ENCODE results near the gene PKNOX2. TPM values are rescaled to one million over a fixed set of nuclear protein-coding genes. Genes with fewer than 3 reads are reported as not detected.

The PKNOX2 gene
- total RNA-seq, 2 experiments from 2014 or later = not detected

DNA sequence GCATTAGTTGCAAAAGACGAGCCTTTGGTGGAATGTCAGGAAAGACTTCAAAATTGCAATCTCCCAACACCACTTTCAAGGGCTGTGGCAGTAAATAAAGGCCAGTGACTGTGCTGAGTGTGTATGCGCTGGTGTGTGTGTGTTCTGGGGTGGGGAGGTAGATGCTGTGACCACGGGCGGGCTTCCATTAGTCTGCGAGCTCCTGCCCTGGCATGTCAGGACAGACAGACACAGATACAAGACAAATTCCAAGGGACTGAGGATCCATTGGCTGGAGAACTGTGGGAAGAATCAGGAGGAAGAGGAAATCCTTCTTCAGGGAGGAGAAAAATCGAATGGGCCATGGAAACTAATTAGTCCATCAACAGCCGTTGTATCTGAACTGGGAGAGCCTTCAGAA lies 248.0 kb downstream of the PKNOX2 start:
- no peak overlapping the region for H3K4me2 ChIP-seq (ENCODE audit: low read length)
- intact Hi-C loops (cut with micrococcal nuclease; ENCODE audit: unreplicated experiment) = no loop called here
- H3K9me3 ChIP-seq (ENCODE audit: low read length) = no peaks in the 10 kb centered on the region
- no peak overlapping the region for H3K4me3 ChIP-seq (ENCODE audit: low read depth, low read length, poor library complexity, severe bottlenecking)
- DNase-seq (ENCODE audit: low spot score) = no peak
- ChIA-PET CTCF (ENCODE audit: unreplicated experiment) (no interaction called here), POLR2A (no interaction called here)
- no TSS peak for BruUV-seq (replicated peaks)
- no peaks in the 10 kb centered on the region for H3K36me3 ChIP-seq (ENCODE audit: insufficient read depth, low read length)
- no peak overlapping the region for H2AFZ ChIP-seq (ENCODE audit: low read length)
- TF ChIP-seq EZH2phosphoT487 (IDR thresholded peaks at IDR 0.05; ENCODE audit: borderline replicate concordance, low read depth, low read length) = no peak
- TF ChIP-seq, protein P1, sequence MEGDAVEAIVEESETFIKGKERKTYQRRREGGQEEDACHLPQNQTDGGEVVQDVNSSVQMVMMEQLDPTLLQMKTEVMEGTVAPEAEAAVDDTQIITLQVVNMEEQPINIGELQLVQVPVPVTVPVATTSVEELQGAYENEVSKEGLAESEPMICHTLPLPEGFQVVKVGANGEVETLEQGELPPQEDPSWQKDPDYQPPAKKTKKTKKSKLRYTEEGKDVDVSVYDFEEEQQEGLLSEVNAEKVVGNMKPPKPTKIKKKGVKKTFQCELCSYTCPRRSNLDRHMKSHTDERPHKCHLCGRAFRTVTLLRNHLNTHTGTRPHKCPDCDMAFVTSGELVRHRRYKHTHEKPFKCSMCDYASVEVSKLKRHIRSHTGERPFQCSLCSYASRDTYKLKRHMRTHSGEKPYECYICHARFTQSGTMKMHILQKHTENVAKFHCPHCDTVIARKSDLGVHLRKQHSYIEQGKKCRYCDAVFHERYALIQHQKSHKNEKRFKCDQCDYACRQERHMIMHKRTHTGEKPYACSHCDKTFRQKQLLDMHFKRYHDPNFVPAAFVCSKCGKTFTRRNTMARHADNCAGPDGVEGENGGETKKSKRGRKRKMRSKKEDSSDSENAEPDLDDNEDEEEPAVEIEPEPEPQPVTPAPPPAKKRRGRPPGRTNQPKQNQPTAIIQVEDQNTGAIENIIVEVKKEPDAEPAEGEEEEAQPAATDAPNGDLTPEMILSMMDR (conservative IDR thresholded peaks at IDR 0.05; ENCODE audit: low read length) = no peak
- no peaks in the 10 kb centered on the region for H3K9me2 ChIP-seq (ENCODE audit: insufficient read depth, low read length)
- H4K20me1 ChIP-seq (ENCODE audit: insufficient read depth, low read length) = no peaks in the 10 kb centered on the region
- H3K4me1 ChIP-seq (ENCODE audit: insufficient read depth, low read length, poor library complexity, severe bottlenecking) = no peaks in the 10 kb centered on the region
- H3K79me2 ChIP-seq (ENCODE audit: insufficient read depth, low read depth, low read length) = no peaks in the 10 kb centered on the region
- H3K27ac ChIP-seq (ENCODE audit: low read depth, low read length, poor library complexity, severe bottlenecking) = no peak overlapping the region

DNA sequence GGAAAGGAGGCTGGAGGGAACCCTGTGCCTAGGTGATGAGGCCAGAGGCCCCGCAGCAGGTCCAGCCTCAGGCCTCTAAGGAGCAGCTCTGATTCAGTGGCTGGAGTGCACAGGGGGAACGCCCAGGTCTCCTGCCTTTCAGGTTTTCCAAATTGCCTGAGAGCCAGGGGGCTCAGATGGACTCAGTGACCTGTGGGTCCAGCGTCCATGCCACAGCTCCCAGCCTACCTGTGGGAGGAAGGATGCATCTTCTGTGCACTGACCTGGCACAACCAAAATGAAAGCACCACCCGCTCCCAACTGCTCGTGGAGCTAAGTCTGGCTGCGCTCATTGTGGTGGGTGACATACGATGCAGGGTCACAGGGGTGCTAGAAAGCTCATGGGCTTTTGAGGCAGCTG lies 248.7 kb downstream of the PKNOX2 start:
- BruUV-seq (replicated peaks) = no TSS peak
- H3K79me2 ChIP-seq (ENCODE audit: insufficient read depth, low read depth, low read length) = no peaks in the 10 kb centered on the region
- H2AFZ ChIP-seq (ENCODE audit: low read length) = no peak overlapping the region
- intact Hi-C loops (cut with micrococcal nuclease; ENCODE audit: unreplicated experiment) = no loop called here
- no peaks in the 10 kb centered on the region for H3K9me2 ChIP-seq (ENCODE audit: insufficient read depth, low read length)
- ChIA-PET CTCF (ENCODE audit: unreplicated experiment) (no interaction called here), POLR2A (no interaction called here)
- TF ChIP-seq, protein P1 (conservative IDR thresholded peaks at IDR 0.05; ENCODE audit: low read length) = no peak
- TF ChIP-seq EZH2phosphoT487 (IDR thresholded peaks at IDR 0.05; ENCODE audit: borderline replicate concordance, low read depth, low read length) = no peak
- H4K20me1 ChIP-seq (ENCODE audit: insufficient read depth, low read length) = no peaks in the 10 kb centered on the region
- no peak overlapping the region for H3K4me2 ChIP-seq (ENCODE audit: low read length)
- H3K9me3 ChIP-seq (ENCODE audit: low read length) = no peaks in the 10 kb centered on the region
- H3K36me3 ChIP-seq (ENCODE audit: insufficient read depth, low read length) = no peaks in the 10 kb centered on the region
- H3K4me1 ChIP-seq (ENCODE audit: insufficient read depth, low read length, poor library complexity, severe bottlenecking) = no peaks in the 10 kb centered on the region
- no peak overlapping the region for H3K4me3 ChIP-seq (ENCODE audit: low read depth, low read length, poor library complexity, severe bottlenecking)
- no peak overlapping the region for H3K27ac ChIP-seq (ENCODE audit: low read depth, low read length, poor library complexity, severe bottlenecking)
- no peak for DNase-seq (ENCODE audit: low spot score)

DNA sequence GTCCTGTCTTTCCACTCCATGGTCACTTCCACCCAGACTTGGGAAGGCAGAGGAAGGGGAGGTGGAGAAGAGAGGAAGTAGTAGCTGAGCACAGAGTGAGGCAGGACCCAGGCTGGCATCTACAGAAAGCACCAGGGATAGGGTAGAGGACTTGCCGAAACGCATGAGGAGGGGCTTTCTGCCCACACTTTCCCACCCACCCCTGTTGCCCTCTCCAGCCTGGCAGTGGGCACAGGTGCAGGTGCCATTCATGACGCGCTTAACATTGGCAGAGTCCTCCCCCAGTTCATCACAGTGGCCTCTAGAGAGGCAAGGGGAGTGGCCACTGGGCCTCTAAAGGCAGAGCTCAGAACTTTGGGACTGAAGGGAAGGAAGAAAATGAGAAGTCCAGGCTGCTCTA lies 249.6 kb downstream of the PKNOX2 start:
- CTCF ChIA-PET (ENCODE audit: unreplicated experiment) = no interaction called here
- H3K79me2 ChIP-seq (ENCODE audit: insufficient read depth, low read depth, low read length) = no peaks in the 10 kb centered on the region
- H3K4me2 ChIP-seq (ENCODE audit: low read length) = no peak overlapping the region
- H3K9me3 ChIP-seq (ENCODE audit: low read length) = no peaks in the 10 kb centered on the region
- no peak overlapping the region for H2AFZ ChIP-seq (ENCODE audit: low read length)
- H3K9me2 ChIP-seq (ENCODE audit: insufficient read depth, low read length) = no peaks in the 10 kb centered on the region
- no TSS peak for BruUV-seq (replicated peaks)
- H3K4me3 ChIP-seq (ENCODE audit: low read depth, low read length, poor library complexity, severe bottlenecking) = no peak overlapping the region
- TF ChIP-seq, protein P1 (conservative IDR thresholded peaks at IDR 0.05; ENCODE audit: low read length) = no peak
- TF ChIP-seq EZH2phosphoT487 (IDR thresholded peaks at IDR 0.05; ENCODE audit: borderline replicate concordance, low read depth, low read length) = no peak
- POLR2A ChIA-PET = interaction anchor here (0.9 to 1.3 kb wide), 2 partner anchors 18 to 56 kb away, joined by 3 to 6 read pairs; no protein-coding TSS in a partner anchor
- no peaks in the 10 kb centered on the region for H3K4me1 ChIP-seq (ENCODE audit: insufficient read depth, low read length, poor library complexity, severe bottlenecking)
- no peak for DNase-seq (ENCODE audit: low spot score)
- no peak overlapping the region for H3K27ac ChIP-seq (ENCODE audit: low read depth, low read length, poor library complexity, severe bottlenecking)
- no peaks in the 10 kb centered on the region for H4K20me1 ChIP-seq (ENCODE audit: insufficient read depth, low read length)
- no peaks in the 10 kb centered on the region for H3K36me3 ChIP-seq (ENCODE audit: insufficient read depth, low read length)
- intact Hi-C loops (cut with micrococcal nuclease; ENCODE audit: unreplicated experiment) = no loop called here

All from OCI-LY7 (cell line).